ENCODE results near the gene SMIM38. TPM values are rescaled to one million over a fixed set of nuclear protein-coding genes. Genes with fewer than 3 reads are reported as not detected.

The SMIM38 gene
- total RNA-seq, 1 donor from 2014 or later: 0.32 TPM

DNA sequence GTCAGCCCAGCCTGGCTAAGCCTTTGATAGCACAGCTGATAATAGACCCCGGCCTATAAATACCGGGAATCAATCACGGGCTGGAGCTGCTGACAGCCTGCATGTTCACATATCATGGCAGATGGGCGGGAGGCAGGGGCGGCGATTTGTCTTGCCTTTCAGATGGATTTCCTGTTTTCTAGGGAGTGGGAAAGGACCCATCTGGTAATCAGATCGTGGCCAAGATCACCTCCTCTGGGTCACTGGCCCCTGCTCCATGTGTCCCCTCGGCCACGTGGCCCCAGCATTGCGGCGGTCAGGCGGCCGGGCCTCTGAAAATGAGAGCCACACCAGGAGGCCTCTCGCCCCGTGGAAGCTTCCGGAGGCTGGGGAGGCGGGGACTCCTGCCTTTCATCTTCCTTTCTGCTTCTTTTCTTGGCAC is 36.6 kb downstream of the SMIM38 start:
- Mint-ChIP-seq H3K36me3 (ENCODE audit: unreplicated experiment) (peaks cover 25% of the 10 kb centered on the region), H3K4me3 (ENCODE audit: unreplicated experiment) (no peak overlapping the region), H3K4me1 (ENCODE audit: low read depth, unreplicated experiment) (peaks cover 4% of the 10 kb centered on the region), H3K27ac (ENCODE audit: unreplicated experiment) (peak overlapping the region; percentile 55), H3K27me3 (ENCODE audit: unreplicated experiment) (peaks cover 15% of the 10 kb centered on the region), H3K9me3 (ENCODE audit: unreplicated experiment) (peaks cover 11% of the 10 kb centered on the region)
- TF ChIP-seq, protein P1, sequence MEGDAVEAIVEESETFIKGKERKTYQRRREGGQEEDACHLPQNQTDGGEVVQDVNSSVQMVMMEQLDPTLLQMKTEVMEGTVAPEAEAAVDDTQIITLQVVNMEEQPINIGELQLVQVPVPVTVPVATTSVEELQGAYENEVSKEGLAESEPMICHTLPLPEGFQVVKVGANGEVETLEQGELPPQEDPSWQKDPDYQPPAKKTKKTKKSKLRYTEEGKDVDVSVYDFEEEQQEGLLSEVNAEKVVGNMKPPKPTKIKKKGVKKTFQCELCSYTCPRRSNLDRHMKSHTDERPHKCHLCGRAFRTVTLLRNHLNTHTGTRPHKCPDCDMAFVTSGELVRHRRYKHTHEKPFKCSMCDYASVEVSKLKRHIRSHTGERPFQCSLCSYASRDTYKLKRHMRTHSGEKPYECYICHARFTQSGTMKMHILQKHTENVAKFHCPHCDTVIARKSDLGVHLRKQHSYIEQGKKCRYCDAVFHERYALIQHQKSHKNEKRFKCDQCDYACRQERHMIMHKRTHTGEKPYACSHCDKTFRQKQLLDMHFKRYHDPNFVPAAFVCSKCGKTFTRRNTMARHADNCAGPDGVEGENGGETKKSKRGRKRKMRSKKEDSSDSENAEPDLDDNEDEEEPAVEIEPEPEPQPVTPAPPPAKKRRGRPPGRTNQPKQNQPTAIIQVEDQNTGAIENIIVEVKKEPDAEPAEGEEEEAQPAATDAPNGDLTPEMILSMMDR (IDR thresholded peaks at IDR 0.05; ENCODE audit: partially characterized antibody, unreplicated experiment): no peak
- peak; percentile 40 for DNase-seq

DNA sequence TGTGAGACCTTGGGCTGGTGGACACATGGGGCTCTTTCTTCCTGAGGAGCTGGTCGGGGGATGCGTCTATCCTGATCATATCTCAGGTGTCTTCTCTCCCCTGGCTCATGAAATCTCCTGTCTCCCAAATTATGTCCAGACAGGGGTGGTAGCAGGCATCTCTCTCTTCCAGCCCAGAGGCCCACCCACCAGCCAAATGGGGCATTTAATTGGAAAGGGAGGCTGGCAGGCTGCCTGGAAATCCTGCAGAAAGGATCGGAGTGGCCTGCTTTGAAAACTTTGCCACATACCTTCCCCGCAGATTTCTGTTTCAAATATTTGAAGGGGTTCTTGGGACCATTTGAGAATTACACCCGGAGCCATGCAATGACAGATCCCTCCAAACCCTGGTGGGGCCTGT is 37.4 kb downstream of the SMIM38 start:
- H3K4me1 Mint-ChIP-seq (ENCODE audit: low read depth, unreplicated experiment): peaks cover 4% of the 10 kb centered on the region
- no peak overlapping the region for H3K27ac Mint-ChIP-seq (ENCODE audit: unreplicated experiment)
- H3K27me3 Mint-ChIP-seq (ENCODE audit: unreplicated experiment): peaks cover 15% of the 10 kb centered on the region
- TF ChIP-seq, protein P1 (IDR thresholded peaks at IDR 0.05; ENCODE audit: partially characterized antibody, unreplicated experiment): no peak
- peaks cover 25% of the 10 kb centered on the region for H3K36me3 Mint-ChIP-seq (ENCODE audit: unreplicated experiment)
- no peak overlapping the region for H3K4me3 Mint-ChIP-seq (ENCODE audit: unreplicated experiment)
- no peak for DNase-seq
- H3K9me3 Mint-ChIP-seq (ENCODE audit: unreplicated experiment): peaks cover 11% of the 10 kb centered on the region

DNA sequence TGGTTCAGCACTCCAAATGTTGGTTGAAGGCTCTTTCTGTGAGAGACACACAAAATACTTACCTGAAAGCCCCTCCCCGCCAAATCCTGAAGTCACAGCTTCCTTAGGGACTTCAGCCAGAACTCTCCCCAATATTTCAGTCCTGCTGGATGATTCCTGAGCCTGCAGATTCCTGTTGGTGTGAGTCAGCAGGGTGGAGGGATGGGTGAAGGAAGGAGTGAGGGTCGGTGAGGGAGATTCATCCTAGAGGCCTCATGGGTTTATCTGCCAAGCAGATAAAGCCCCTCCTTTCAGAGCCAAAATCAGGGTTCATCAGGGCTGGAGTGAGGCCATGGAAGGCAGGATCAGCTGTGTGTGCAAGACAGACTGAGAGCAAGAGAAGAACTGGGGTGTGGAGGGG is 37.9 kb downstream of the SMIM38 start:
- Mint-ChIP-seq H3K4me3 (ENCODE audit: unreplicated experiment) (no peak overlapping the region), H3K36me3 (ENCODE audit: unreplicated experiment) (peaks cover 22% of the 10 kb centered on the region), H3K27ac (ENCODE audit: unreplicated experiment) (no peak overlapping the region), H3K9me3 (ENCODE audit: unreplicated experiment) (peaks cover 12% of the 10 kb centered on the region), H3K4me1 (ENCODE audit: low read depth, unreplicated experiment) (peaks cover 4% of the 10 kb centered on the region), H3K27me3 (ENCODE audit: unreplicated experiment) (peaks cover 16% of the 10 kb centered on the region)
- TF ChIP-seq, protein P1 (IDR thresholded peaks at IDR 0.05; ENCODE audit: partially characterized antibody, unreplicated experiment): no peak
- no peak for DNase-seq

DNA sequence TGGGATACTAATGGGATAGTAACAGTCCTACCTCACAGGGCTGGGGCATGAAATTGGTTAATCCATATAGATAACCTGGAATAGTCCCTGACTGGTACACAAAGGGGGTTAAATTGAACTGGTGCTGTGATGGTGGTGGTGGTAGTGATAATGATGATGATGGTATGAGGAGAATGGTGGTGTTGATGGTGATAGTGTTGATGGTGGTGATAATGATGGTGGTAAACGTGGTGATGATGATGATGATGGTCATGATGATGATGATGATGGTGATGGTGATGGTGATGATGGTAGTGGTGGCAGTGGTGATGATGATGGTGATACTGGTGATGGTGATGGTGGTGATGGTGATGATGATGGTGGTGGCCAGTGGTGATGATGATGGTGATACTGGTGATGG is 38.7 kb downstream of the SMIM38 start:
- Mint-ChIP-seq H3K4me3 (ENCODE audit: unreplicated experiment) (no peak overlapping the region), H3K9me3 (ENCODE audit: unreplicated experiment) (peaks cover 12% of the 10 kb centered on the region), H3K27ac (ENCODE audit: unreplicated experiment) (peak overlapping the region; percentile 29), H3K4me1 (ENCODE audit: low read depth, unreplicated experiment) (peaks cover 4% of the 10 kb centered on the region), H3K36me3 (ENCODE audit: unreplicated experiment) (peaks cover 22% of the 10 kb centered on the region), H3K27me3 (ENCODE audit: unreplicated experiment) (peaks cover 14% of the 10 kb centered on the region)
- DNase-seq: no peak
- TF ChIP-seq, protein P1 (IDR thresholded peaks at IDR 0.05; ENCODE audit: partially characterized antibody, unreplicated experiment): no peak

DNA sequence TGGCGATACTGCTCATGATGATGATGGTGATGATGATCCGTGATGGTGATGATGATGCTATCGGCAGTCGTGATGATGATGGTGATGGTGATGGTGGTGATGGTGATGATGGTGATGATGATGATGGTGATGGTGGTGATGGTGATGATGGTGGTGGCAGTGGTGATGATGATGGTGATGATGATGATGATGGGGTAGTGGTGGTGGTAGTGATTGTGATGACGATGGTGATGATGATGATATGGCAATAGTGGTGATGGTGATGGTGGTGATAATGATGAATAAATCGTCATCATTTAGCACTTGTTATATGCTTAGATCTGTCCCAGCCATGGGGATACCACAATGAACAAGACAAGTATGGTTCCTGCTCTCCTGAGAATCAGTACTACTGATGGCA is 39.2 kb downstream of the SMIM38 start:
- Mint-ChIP-seq H3K27ac (ENCODE audit: unreplicated experiment) (peak overlapping the region; percentile 13), H3K4me3 (ENCODE audit: unreplicated experiment) (no peak overlapping the region), H3K27me3 (ENCODE audit: unreplicated experiment) (peaks cover 17% of the 10 kb centered on the region), H3K36me3 (ENCODE audit: unreplicated experiment) (peaks cover 23% of the 10 kb centered on the region), H3K4me1 (ENCODE audit: low read depth, unreplicated experiment) (peaks cover 6% of the 10 kb centered on the region), H3K9me3 (ENCODE audit: unreplicated experiment) (peaks cover 12% of the 10 kb centered on the region)
- TF ChIP-seq, protein P1 (IDR thresholded peaks at IDR 0.05; ENCODE audit: partially characterized antibody, unreplicated experiment): no peak
- no peak for DNase-seq

All from glutamatergic neuron (in vitro differentiated cells).